CD4-positive, alpha-beta T cell treated with Interleukin-10 for 1 hour (primary cell): ENCODE measurements around the gene CHST8.
A peak's percentile ranks its signal among the peaks of the same experiment; 100 is the strongest.

ENCODE experiments used
- DNase-seq: peaks from one replicate; pipeline ENCODE4 v3.0.0-alpha.2; 2020

The CHST8 gene

DNA sequence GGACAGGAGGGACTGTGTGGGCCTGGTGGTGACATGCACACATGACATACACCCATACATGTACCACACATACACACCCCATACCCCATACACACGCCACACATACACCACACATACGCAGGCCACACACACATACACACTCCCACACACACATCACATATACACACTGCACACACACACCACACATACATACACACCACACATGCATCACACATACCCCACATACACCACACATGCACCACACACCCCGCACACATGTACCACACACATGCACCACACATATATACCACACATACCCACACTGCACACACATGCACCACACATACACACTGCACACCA is 98.4 kb downstream of the CHST8 start:
- DNase-seq = no peak

DNA sequence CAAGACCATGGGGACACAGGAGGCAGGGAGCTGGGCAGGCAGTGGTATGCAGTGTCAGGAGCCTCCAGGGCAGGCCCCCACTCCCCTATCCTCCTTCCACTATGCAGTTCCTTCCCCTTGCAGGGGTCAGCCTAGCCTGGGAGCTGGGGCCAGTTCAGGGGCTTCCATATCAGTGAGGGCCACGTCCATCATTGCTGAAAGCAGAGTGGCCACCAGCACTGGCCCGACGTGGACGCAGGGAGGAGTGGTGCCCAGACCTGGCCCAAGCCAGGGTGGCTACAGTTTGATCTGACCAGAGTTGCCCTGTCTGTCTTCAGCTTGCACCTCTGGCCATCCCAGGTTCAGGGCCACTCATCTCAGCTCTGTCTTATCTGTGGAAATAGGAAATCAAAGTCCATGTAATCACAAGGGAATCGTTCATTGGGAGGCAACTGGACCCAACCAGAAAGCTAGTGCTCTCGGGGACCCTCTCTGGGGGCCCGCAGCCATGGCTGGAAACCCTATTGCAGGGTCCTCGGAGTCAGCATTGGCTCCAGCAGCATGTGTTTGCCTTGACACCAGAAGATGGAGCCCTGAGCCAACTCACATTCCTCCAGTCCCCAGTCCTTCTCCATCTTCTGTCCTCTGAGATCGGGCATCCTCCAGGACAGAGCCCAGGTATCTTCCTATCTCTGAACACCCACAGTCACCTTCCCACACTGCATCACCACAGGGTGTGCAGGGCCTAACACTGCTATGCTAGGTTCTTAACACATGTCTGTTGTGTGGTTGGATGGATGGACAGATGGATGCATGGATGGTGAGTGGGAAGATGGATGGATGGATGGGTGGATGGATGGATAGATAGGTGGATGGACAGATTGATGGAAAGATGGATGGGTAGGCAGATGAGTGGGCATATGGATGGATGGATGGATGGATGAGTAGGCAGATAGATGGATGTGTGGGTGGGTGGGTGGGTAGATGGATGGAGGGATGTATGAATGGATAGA is 99.2 kb downstream of the CHST8 start:
- no peak for DNase-seq

GRCh38 chr19:33721735-33722297 is 100.1 kb downstream of the CHST8 start:
- no peak for DNase-seq

DNA sequence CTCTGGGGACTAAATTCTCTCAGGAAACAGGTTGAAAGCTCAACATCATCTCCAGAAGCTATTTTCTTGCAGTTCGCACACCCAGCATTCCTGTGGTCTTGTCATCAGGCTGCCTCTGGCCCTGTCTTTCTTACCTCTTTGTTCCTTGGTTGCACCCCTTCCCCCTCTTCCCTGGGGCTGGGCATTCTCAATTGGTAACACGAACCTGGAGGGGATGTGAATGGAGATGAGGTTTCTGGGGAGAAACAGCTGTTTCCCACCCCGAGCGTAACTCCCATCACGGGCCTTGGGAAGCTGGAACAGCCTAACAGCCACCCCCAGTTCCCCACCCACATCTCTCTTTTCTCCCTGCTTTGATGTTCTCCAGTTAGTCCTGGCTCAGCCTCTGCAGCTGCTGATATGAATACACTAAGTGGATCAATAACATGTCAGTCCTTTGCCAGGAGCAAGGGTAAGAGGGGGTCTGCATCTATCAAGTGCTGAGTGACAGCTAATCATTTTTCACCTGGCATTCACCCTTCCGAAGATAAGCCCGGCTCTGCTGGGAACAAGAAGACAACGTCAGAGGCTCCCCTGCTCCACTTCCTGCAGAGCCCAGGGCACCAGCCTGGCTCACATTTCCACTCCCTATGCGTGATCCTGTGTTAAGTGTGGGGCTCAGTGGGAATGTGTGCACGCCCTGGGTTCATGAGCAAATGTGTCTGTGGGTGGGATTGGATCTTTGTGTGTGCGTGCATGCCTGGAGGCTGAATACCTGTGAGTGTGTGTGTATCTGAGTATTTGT is 100.9 kb downstream of the CHST8 start:
- DNase-seq = no peak

DNA sequence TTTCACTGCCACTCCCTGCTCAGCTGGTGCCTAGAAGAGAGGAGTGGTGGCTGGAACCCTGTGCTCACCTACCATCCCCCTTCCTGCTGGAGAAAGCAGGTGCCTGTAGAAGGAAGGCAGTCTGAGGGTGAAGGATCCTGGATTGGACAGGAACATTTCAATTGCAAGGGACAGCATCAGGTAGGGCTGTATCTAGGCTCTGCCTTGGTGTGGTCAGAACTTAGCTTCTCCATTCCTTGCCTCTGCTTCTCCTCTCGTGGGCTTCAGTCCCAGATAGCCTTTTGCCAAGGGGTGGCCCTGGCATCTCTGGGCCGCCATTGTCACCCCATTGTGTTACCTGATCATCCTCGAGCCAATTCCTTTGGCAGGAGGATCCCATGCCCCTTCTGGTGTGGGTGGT is 101.8 kb downstream of the CHST8 start:
- no peak for DNase-seq

GRCh38 chr19:33724021-33724720 is 102.4 kb downstream of the CHST8 start:
- DNase-seq = no peak

- no peak for DNase-seq
Observed at GRCh38 chr19:33724721-33725060, 102.9 kb downstream of the CHST8 start.

DNA sequence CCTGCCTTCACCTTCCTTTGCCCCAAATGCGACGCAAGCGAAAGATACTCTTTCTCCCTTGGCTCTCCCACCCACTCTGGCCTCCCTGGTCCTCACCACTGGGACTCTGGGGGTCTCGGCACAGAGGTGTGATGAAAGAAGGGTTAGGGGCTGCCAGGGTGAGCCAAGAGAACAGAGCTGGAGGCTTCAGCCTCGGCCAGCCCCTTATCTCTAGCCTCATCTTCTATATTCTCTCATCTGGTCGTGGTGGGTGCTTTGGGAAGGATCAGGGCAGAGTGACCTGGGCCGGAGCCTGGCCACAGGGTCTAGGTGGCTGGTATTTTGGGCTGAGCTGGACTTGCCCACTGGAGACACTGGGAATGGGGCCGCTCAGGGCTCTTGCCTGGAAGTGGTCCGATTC is 103.8 kb downstream of the CHST8 start:
- no peak for DNase-seq

GRCh38 chr19:33726756-33727155 is 105.0 kb downstream of the CHST8 start:
- no peak for DNase-seq

DNA sequence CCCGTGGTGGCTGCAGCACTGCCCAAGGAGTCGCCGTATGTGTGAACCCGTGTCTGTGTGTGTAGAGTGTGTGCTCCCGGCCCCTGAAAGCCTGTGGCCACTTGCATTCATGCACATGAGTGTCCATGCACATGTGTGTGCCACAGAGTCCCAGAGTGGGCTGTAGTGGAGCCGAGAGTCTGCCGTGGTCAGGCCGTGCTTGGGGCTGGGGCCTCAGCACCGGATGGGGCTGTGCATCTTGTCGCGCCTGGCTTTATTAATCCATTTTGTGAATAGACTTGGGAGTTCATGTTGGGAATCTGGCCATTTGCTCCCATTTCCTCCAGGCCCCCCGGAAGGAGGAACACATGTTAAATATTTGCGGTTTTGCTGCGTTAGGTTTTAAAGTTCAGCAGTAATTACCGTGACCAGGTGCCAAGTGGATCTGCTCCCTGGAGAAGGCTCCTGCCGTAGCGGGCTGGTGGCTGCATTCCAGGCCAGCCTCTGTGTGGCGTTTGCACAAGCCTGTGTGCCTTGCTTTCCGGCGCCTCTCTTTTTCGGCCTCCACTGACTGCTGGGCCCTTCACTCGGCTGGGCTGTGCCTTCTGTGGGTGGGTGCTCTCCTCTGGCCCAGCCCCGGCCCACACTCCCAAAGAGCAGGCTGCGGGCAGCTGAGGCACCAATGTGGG is 105.7 kb downstream of the CHST8 start:
- DNase-seq = no peak

DNA sequence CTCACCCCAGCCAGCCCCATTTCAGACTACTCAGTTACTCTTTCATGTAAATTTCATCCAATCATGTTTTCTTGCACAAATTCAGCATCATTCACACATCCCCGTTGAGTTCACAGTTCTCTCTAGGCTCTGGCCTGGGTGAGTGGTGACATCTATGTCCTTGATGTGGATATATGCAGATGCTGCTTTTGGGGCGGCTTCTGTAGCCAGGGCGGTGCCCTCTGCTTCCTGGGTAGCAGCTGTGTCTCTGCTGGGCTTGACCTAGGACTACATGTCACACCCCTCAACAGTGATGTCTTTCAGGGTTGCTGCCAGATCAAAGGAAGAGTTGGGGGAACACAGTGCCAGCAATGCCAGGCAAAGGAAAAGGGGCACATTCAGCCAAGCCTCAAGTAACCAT is 106.4 kb downstream of the CHST8 start:
- no peak for DNase-seq

DNA sequence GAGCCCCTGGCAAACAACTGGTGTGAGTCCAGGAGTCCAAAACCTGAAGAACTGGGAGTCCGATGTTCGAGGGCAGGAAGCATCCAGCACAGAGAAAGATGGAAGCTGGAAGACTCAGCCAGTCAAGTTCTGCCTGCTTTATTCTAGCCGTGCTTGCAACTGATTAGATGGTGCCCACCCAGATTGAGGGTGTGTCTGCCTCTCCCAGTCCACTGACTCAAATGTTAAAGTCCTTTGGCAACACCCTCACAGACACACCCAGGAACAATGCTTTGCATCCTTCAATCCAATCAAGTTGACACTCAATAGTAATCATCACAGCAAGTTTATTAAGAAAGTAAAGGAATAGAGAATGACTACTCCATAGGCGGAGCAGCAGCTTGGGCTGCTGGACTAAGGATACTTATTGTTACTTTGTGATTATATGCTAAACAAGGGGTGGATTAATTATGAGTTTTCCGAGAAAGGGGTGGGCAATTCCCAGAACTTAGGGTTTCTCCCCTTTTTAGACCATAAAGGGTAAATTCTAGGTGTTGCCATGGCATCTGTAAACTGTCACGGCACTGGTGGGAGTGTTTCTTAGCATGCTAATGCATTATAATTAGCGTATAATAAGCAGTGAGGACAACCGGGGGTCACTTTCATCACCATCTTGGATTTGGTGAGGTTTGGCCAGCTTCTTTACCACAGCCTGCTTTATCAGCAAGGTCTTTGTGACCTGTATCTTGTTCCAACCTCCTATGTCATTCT is 109.3 kb downstream of the CHST8 start:
- DNase-seq = no peak

DNA sequence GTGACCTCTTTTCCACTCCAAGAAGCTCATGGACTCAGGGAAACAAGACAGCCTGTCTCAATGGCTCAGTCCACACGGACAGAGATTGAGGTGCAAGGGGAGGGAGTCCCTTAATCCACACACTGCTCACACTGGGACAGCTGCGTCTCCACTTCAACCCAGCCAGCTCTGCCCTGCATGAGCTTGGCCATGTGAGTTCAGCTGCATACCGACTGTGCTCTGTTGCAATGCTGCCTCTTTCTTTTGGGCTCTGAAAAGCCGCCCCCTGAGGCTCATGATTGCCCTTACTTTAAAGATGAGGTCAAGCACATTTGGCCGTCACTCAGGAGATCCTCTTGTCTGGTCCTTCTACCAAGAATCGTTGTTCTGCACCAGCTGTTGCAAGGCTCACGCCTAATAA is 110.1 kb downstream of the CHST8 start:
- DNase-seq = no peak

GRCh38 chr19:33734913-33735312 is 113.2 kb downstream of the CHST8 start:
- no peak for DNase-seq

DNA sequence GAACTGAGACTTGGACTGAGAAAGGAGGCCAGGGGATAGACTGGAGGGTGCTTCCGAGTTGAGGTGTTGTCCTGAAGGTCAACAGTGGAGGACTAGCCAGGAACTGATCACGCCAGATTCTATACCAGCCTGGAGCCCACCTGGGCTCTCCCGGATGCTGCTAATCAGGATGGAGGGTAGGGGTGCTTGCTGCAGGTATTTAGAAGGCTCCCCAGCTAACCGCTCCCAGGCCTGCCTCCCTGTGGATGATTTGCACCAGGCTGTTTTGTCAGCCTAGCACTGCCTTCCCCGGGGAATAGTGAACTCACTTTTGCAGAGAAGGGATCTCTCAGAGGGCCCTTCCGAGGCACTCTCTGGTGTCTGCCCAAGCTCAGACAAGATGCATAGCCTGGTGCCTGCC is 114.4 kb downstream of the CHST8 start:
- no peak for DNase-seq

DNA sequence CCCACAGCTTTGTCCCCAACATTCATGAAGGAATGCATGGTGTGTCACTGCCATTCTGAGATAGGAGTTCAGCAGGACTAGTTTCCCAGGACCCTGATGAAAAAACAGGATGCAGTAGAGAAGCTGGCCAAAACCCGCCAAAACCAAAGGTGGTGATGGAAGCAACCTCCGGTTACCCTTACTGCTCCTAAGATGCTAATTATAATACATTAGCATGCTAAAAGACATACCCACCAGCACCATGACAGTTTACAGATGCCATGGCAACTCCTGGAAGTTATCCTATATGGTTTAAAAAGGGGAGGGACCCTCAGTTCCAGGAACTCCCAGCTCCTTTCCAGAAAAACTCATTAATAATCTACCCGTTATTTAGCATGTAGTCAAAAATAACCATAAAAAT is 115.0 kb downstream of the CHST8 start:
- no peak for DNase-seq

DNA sequence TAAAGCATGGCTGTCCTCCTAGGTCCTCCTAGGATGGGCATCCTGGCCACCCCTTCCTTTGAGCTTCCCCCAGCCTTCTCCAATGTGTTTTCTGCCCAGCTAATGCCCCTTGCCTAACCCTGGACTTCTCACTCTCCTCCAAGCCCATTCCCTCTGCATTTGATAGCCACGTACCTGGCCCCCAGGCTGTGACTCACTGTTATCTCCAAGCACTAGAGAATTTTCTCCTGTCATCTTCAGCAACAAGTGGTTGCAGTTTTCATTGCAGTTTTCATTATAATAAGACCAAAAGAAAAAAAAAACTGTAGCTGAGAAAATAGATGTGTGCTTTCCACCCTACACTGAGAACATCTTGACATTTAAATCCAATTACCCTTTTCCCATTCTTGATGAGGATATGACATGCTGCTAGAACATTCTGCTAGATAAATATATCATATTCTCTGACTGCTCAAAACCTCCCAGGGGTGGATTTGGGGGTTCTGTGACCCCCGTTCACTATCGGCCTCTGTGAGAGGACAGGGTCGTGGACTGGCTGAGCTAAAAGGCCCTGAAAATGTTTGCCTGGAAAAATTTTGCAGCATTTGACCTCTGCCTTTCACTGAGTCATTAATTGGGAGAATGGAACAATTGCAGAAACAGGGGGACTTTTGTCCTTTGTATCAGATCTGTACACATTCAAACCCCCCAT is 116.1 kb downstream of the CHST8 start:
- DNase-seq = no peak

GRCh38 chr19:33740811-33741396 is 119.2 kb downstream of the CHST8 start:
- DNase-seq = peak; percentile 5

- DNase-seq = no peak
Observed at GRCh38 chr19:33745297-33745696, 123.5 kb downstream of the CHST8 start.

GRCh38 chr19:33746159-33746558 is 124.4 kb downstream of the CHST8 start:
- no peak for DNase-seq

GRCh38 chr19:33747273-33747672 is 125.5 kb downstream of the CHST8 start:
- DNase-seq = no peak
